ENCODE measurements around the gene NHSL1. TPM values are rescaled to one million over a fixed set of nuclear protein-coding genes. Genes with fewer than 3 reads are reported as not detected.

Gene NHSL1
- total and polyA plus RNA-seq, 9 of the 15 experiments (the other 6 are each of a cell fraction or from before 2014, with no cell fraction given): 0.09 to 0.20 TPM; not detected in 7

DNA sequence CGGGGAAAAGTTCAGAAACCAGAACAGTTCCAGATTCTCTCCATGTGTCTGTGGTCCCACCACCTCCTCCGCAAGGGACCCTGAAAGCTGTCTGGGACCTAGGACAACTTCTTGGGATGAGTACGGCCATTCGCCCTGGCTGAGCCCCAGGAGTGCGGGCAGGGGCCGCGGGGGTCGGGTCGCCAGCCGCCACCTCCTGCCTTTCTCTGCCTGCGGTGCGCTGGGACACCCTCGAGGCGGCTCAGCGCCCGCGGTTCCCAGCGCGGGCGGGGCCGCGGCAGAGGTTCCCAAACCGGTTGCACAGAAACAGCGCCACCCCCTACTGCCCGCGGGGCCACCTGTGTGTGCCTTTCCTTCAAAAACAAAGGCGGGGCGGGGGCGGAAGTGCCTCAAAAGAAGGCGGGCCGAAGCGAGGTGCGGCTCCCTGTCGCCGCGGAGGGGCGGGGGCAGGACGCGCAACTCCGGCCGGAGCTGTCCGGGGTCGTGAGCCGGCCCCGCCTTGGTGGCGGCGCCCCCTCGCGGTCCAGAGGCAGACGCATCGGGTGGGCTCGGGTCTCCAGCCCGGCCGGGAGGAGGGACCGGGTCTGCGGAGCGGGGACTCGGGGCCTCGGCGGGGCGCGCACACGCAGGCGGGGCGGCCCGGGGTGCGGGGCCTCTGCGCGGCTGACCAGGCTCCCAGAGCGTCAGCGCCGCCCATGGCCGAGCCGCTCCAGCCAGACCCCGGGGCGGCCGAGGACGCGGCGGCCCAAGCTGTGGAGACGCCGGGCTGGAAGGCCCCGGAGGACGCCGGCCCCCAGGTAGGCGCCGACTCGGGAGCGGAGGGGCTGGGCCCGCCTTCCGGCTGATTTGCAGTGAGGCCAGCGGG, 95.3 kb downstream of the NHSL1 start, which contains the start of gene HEBP2 (continued):
- 0 out of 2 replicates have a peak, but pooled peaks have one; percentile 7 for TF ChIP-seq SMARCC2 (IDR thresholded peaks at IDR 0.05; ENCODE audit: low read depth)
- TF ChIP-seq, protein P1, sequence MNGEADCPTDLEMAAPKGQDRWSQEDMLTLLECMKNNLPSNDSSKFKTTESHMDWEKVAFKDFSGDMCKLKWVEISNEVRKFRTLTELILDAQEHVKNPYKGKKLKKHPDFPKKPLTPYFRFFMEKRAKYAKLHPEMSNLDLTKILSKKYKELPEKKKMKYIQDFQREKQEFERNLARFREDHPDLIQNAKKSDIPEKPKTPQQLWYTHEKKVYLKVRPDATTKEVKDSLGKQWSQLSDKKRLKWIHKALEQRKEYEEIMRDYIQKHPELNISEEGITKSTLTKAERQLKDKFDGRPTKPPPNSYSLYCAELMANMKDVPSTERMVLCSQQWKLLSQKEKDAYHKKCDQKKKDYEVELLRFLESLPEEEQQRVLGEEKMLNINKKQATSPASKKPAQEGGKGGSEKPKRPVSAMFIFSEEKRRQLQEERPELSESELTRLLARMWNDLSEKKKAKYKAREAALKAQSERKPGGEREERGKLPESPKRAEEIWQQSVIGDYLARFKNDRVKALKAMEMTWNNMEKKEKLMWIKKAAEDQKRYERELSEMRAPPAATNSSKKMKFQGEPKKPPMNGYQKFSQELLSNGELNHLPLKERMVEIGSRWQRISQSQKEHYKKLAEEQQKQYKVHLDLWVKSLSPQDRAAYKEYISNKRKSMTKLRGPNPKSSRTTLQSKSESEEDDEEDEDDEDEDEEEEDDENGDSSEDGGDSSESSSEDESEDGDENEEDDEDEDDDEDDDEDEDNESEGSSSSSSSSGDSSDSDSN (IDR thresholded peaks at IDR 0.05; ENCODE audit: borderline replicate concordance in 1 of 2, low read depth in 2 of 2, low read length in 2 of 2): peak; percentile 51 to 83; a peak in 3 of 4 replicates
- TF ChIP-seq, protein P2, sequence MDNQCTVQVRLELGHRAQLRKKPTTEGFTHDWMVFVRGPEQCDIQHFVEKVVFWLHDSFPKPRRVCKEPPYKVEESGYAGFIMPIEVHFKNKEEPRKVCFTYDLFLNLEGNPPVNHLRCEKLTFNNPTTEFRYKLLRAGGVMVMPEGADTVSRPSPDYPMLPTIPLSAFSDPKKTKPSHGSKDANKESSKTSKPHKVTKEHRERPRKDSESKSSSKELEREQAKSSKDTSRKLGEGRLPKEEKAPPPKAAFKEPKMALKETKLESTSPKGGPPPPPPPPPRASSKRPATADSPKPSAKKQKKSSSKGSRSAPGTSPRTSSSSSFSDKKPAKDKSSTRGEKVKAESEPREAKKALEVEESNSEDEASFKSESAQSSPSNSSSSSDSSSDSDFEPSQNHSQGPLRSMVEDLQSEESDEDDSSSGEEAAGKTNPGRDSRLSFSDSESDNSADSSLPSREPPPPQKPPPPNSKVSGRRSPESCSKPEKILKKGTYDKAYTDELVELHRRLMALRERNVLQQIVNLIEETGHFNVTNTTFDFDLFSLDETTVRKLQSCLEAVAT (IDR thresholded peaks at IDR 0.05): 0 out of 4 replicates have a peak, but pooled peaks of 1 of the 2 experiments have one; percentile 20
- 0 out of 2 replicates have a peak, but pooled peaks have one; percentile 15 for TF ChIP-seq SNIP1 (IDR thresholded peaks at IDR 0.05; ENCODE audit: low read depth)
- TF ChIP-seq, protein P3, sequence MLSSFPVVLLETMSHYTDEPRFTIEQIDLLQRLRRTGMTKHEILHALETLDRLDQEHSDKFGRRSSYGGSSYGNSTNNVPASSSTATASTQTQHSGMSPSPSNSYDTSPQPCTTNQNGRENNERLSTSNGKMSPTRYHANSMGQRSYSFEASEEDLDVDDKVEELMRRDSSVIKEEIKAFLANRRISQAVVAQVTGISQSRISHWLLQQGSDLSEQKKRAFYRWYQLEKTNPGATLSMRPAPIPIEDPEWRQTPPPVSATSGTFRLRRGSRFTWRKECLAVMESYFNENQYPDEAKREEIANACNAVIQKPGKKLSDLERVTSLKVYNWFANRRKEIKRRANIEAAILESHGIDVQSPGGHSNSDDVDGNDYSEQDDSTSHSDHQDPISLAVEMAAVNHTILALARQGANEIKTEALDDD (IDR thresholded peaks at IDR 0.05): no peak
- TF ChIP-seq TAL1 (IDR thresholded peaks at IDR 0.05): no peak
- no peak for TF ChIP-seq FOXM1 (IDR thresholded peaks at IDR 0.05; ENCODE audit: low read depth)
- no peak; the same call in 1 of the 2 replicates for TF ChIP-seq FOXM1 (CRISPR knock-in tag; IDR thresholded peaks at IDR 0.05; ENCODE audit: low read depth)
- no peak for TF ChIP-seq GTF2A2 (tag; IDR thresholded peaks at IDR 0.05)
- no peak for TF ChIP-seq ZNF140 (CRISPR knock-in tag; IDR thresholded peaks at IDR 0.05)
- TF ChIP-seq CHD4 (IDR thresholded peaks at IDR 0.05; ENCODE audit: insufficient read depth, insufficient replicate concordance, low read depth, low read length, poor library complexity, severe bottlenecking): no peak
- TF ChIP-seq ZNF197 (CRISPR knock-in tag; IDR thresholded peaks at IDR 0.05; ENCODE audit: low read depth): no peak; the same call in 1 of the 2 replicates
- no peak for TF ChIP-seq PTBP1 (IDR thresholded peaks at IDR 0.05; ENCODE audit: low read depth, low read length)
- TF ChIP-seq NCOA6 (IDR thresholded peaks at IDR 0.05): no peak
- TF ChIP-seq SREBF2 (CRISPR knock-in tag; IDR thresholded peaks at IDR 0.05): no peak
- TF ChIP-seq, protein P4, sequence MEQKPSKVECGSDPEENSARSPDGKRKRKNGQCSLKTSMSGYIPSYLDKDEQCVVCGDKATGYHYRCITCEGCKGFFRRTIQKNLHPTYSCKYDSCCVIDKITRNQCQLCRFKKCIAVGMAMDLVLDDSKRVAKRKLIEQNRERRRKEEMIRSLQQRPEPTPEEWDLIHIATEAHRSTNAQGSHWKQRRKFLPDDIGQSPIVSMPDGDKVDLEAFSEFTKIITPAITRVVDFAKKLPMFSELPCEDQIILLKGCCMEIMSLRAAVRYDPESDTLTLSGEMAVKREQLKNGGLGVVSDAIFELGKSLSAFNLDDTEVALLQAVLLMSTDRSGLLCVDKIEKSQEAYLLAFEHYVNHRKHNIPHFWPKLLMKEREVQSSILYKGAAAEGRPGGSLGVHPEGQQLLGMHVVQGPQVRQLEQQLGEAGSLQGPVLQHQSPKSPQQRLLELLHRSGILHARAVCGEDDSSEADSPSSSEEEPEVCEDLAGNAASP (IDR thresholded peaks at IDR 0.05): no peak
- TF ChIP-seq PHB (CRISPR knock-in tag; IDR thresholded peaks at IDR 0.05): no peak
- TF ChIP-seq, protein P5, sequence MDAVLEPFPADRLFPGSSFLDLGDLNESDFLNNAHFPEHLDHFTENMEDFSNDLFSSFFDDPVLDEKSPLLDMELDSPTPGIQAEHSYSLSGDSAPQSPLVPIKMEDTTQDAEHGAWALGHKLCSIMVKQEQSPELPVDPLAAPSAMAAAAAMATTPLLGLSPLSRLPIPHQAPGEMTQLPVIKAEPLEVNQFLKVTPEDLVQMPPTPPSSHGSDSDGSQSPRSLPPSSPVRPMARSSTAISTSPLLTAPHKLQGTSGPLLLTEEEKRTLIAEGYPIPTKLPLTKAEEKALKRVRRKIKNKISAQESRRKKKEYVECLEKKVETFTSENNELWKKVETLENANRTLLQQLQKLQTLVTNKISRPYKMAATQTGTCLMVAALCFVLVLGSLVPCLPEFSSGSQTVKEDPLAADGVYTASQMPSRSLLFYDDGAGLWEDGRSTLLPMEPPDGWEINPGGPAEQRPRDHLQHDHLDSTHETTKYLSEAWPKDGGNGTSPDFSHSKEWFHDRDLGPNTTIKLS (IDR thresholded peaks at IDR 0.05; ENCODE audit: borderline replicate concordance, low read depth): no peak; the same call in none of the 2 replicates
- TF ChIP-seq MECOM (CRISPR knock-in tag; IDR thresholded peaks at IDR 0.05): 0 out of 2 replicates have a peak, but pooled peaks have one; percentile 9

Data from K562 (cell line).